HepG2 (cell line): Measurements from ENCODE around the gene CNGA1. TPM values are rescaled to one million over a fixed set of nuclear protein-coding genes. Genes with fewer than 3 reads are reported as not detected.
A peak's percentile ranks its signal among the peaks of the same experiment; 100 is the strongest.

ENCODE experiments used
- ATAC-seq: fragments of 200-7000 bp; cut with Tn5 transposase; 3 replicates; pipeline ENCODE4 v1.9.1; 2020; ENCODE audit warnings: mild to moderate bottlenecking, moderate library complexity
- BruUV-seq: library from RNA; stranded (reverse); fragments of 400-500 nt; replicated peaks from 2 replicates; lab custom pipeline; 2021; lab: Mats Ljungman, UMichigan
- CTCF ChIA-PET: fragments of 300-600 bp; formaldehyde crosslinking; extraction: SDS; loops from one replicate; lab custom pipeline; 2021; ENCODE audit warnings: low total read pairs, inconsistent platforms, low intra/inter-chr PET ratio; lab: Yijun Ruan, JAX
- POLR2A ChIA-PET: fragments of 350-600 bp; sonication (Branson Sonifier 250); formaldehyde crosslinking; loops from one replicate; lab custom pipeline; 2020; ENCODE audit warnings: antibody characterized with exemption, inconsistent platforms; lab: Yijun Ruan, JAX
- DNase-seq: peaks from one replicate; pipeline ENCODE4 v3.0.0-alpha.2; 2015; ENCODE audit warnings: low spot score
- FAIRE-seq: peaks from 3 replicates; lab custom pipeline; 2011; peaks lifted over from hg19 to GRCh38; lab: Jason Lieb, UNC
- H2AFZ ChIP-seq: one replicate; pipeline ENCODE4 v1.6.1; 2011; ENCODE audit warnings: low read length, inconsistent platforms
- H3K27ac ChIP-seq: fragments of 300-600 bp; 3 replicates; pipeline ENCODE4 v1.8.0; 2011; ENCODE audit warnings: mixed run types, mild to moderate bottlenecking, mixed read lengths, low read length, inconsistent platforms; ENCODE audit not compliant: insufficient read depth; ENCODE audit errors: extremely low read length
- H3K27me3 ChIP-seq, 2 experiments: fragments of 200-600 bp in 1 of 2; 2 replicates in 1 of 2; 3 replicates in 1 of 2; pipeline versions ENCODE4 v1.6.0 to v1.8.0; 2011; ENCODE audit warnings: low read length in 2 of 2, mild to moderate bottlenecking in 2 of 2, moderate library complexity in 2 of 2, inconsistent platforms in 1 of 2; ENCODE audit not compliant: insufficient read depth in 2 of 2, control insufficient read depth in 1 of 2
- H3K36me3 ChIP-seq, 2 experiments: fragments of 200-600 bp in 1 of 2; replicated peaks in 1 of 2; 2 replicates in 1 of 2; 3 replicates in 1 of 2; pipeline versions ENCODE4 v1.5.1 to v1.8.0; 2011; ENCODE audit warnings: low read length in 2 of 2, inconsistent platforms in 1 of 2; ENCODE audit not compliant: insufficient read depth in 2 of 2, control insufficient read depth in 1 of 2
- H3K4me1 ChIP-seq: 2 replicates; pipeline ENCODE4 v1.5.1; 2012; ENCODE audit warnings: low read length, inconsistent platforms; ENCODE audit not compliant: insufficient read depth
- H3K4me2 ChIP-seq: 2 replicates; pipeline ENCODE4 v1.6.0; 2011; ENCODE audit warnings: low read depth, low read length, inconsistent platforms
- H3K4me3 ChIP-seq, 3 experiments: fragments of 200-600 bp in 1 of 3; sonication (generic), shearing (Covaris generic) in 1 of 3; replicated peaks in 1 of 3; 2 replicates each; pipeline ENCODE4 v1.5.1; 2011 to 2016; ENCODE audit warnings: low read length in 3 of 3, inconsistent platforms in 2 of 3, low read depth in 2 of 3, mild to moderate bottlenecking in 2 of 3, control low read depth in 1 of 3, mixed read lengths in 1 of 3; ENCODE audit not compliant: insufficient read depth in 1 of 3
- H3K79me2 ChIP-seq: one replicate; pipeline ENCODE4 v1.6.1; 2011; ENCODE audit warnings: low read length, inconsistent platforms; ENCODE audit not compliant: insufficient read depth
- H3K9ac ChIP-seq: 2 replicates; pipeline ENCODE4 v1.6.0; 2011; ENCODE audit warnings: mild to moderate bottlenecking, low read depth, low read length, inconsistent platforms; ENCODE audit not compliant: insufficient read depth
- H3K9me3 ChIP-seq: 2 replicates; pipeline ENCODE4 v1.5.1; 2012; ENCODE audit warnings: mild to moderate bottlenecking, low read length
- H4K20me1 ChIP-seq: 2 replicates; pipeline ENCODE4 v1.6.0; 2011; ENCODE audit warnings: inconsistent platforms, mild to moderate bottlenecking, low read length, moderate library complexity; ENCODE audit not compliant: insufficient read depth
- AKAP8 ChIP-seq: sonication (generic); formaldehyde crosslinking; IDR thresholded peaks from 2 replicates; pipeline ENCODE4 v1.5.1; 2020; ENCODE audit warnings: mild to moderate bottlenecking, missing genetic modification reagents
- ATRX ChIP-seq: sonication (generic); formaldehyde crosslinking; IDR thresholded peaks from 2 replicates; pipeline ENCODE4 v1.4.0; 2020; ENCODE audit warnings: missing genetic modification reagents, borderline replicate concordance
- BRF2 ChIP-seq: sonication (generic); formaldehyde crosslinking; IDR thresholded peaks from 2 replicates; pipeline ENCODE4 v1.8.1; 2022; ENCODE audit warnings: mild to moderate bottlenecking, missing genetic modification reagents
- CHD4 ChIP-seq: fragments of 200-600 bp; sonication (generic); IDR thresholded peaks from 2 replicates; pipeline ENCODE4 v1.7.0; 2017; ENCODE audit warnings: mild to moderate bottlenecking, low read length, borderline replicate concordance
- FOXK2 ChIP-seq: fragments of 450-650 bp; IDR thresholded peaks from 2 replicates; pipeline ENCODE4 v1.6.1; 2016
- PRDM15 ChIP-seq: sonication (generic); formaldehyde crosslinking; IDR thresholded peaks from 2 replicates; pipeline ENCODE4 v1.4.0; 2020; ENCODE audit warnings: missing genetic modification reagents
- SP5 ChIP-seq: IDR thresholded peaks from 2 replicates; pipeline ENCODE4 v1.6.1; 2016; ENCODE audit warnings: low read depth, borderline replicate concordance
- ZMYM3 ChIP-seq: sonication (generic); formaldehyde crosslinking; IDR thresholded peaks from 2 replicates; pipeline ENCODE4 v1.5.1; 2020; ENCODE audit warnings: mild to moderate bottlenecking, missing genetic modification reagents
- ZNF263 ChIP-seq: sonication (generic); formaldehyde crosslinking; IDR thresholded peaks from 2 replicates; pipeline ENCODE4 v1.4.0; 2020; ENCODE audit warnings: missing genetic modification reagents
- ZNF556 ChIP-seq: sonication (generic); formaldehyde crosslinking; IDR thresholded peaks from 2 replicates; pipeline ENCODE4 v1.4.0; 2020; ENCODE audit warnings: mild to moderate bottlenecking, missing genetic modification reagents, borderline replicate concordance
- ZNF709 ChIP-seq: sonication (generic); formaldehyde crosslinking; IDR thresholded peaks from 2 replicates; pipeline ENCODE4 v1.5.0; 2020; ENCODE audit warnings: mild to moderate bottlenecking, missing genetic modification reagents
- WGBS: methylation state at CpG from one replicate; pipeline ENCODE4 v1.1.6; 2017; ENCODE audit warnings: low lambda C conversion rate; 5-methylcytosine and 5-hydroxymethylcytosine counted together
- in situ Hi-C: cut with HindIII; loops from 2 replicates; pipeline ENCODE4 v1.10.0; 2017; ENCODE audit warnings: low pct_unique_long_range_greater_than_20kb; ENCODE audit not compliant: extremely low pct_ligation_motif_present
- intact Hi-C: fragments of 100-400 bp; cut with micrococcal nuclease; formaldehyde crosslinking; loops from one replicate; pipeline ENCODE4 v1.10.0; 2022; ENCODE audit not compliant: unreplicated experiment
- polyA plus RNA-seq, 8 experiments: library from polyadenylated mRNA; depleted of rRNA in 3 of 8; stranded (reverse) in 7 of 8; unstranded in 1 of 8; fragments of >200 nt; fragmentation: Illumina TruSeq in 4 of 8; extraction: Trizol in 4 of 8; gene quantifications; 2 replicates each; pipeline versions ENCODE4 v1.2.1 to v1.2.3, GENCODE V29; 2011 to 2016; ENCODE audit warnings: low read depth in 4 of 8, missing spikeins in 1 of 8, mixed read lengths in 1 of 8; ENCODE audit not compliant: insufficient read depth in 1 of 8
- total RNA-seq, 5 experiments: library from RNA; depleted of rRNA; stranded (reverse); fragments of >200 nt; fragmentation: Illumina TruSeq; extraction: Trizol; gene quantifications; 2 replicates each; pipeline ENCODE4 v1.2.3, GENCODE V29; 2016; ENCODE audit warnings: low read depth in 1 of 5
- TF ChIP-seq, protein P1 (sequence below): sonication (generic); formaldehyde crosslinking; IDR thresholded peaks from 2 replicates; pipeline ENCODE4 v1.9.0; 2021; ENCODE audit warnings: missing genetic modification reagents, borderline replicate concordance
- TF ChIP-seq, protein P2 (sequence below): IDR thresholded peaks from 2 replicates; pipeline ENCODE4 v1.6.1; 2012; ENCODE audit warnings: inconsistent platforms

CNGA1 gene
- total and polyA plus RNA-seq, 2 of the 13 experiments (the other 11 are each of a cell fraction or from before 2014, with no cell fraction given), result 0.22 to 0.40 TPM

DNA sequence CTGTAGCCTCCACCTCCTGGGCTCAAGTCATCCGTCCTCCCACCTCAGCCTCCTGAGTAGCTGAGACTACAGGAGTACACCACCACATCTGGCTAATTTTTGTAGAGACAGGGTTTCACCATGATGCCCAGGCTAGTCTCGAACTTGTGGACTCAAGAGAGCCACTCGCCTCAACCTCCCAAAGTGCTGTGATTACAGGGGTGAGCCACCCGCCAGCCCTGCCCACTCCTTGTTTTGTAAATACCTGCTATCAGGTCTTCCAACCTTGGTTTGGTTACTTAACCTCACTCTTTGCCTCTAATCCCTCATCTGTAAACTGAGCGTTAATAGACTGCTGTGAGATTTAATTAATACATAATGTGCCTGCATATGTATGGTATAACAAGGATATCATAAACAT is 803 bp downstream of the CNGA1 start:
- POLR2A ChIA-PET, result no interaction called here
- TF ChIP-seq SP5 (CRISPR knock-in tag) (no peak), BRF2 (no peak), ZMYM3 (peak; percentile 66), ZNF709 (no peak), ZNF556 (CRISPR knock-in tag) (no peak), AKAP8 (no peak), ZNF263 (no peak), ATRX (CRISPR knock-in tag) (no peak), FOXK2 (no peak), CHD4 (peak; percentile 45; the same call in 1 of the 2 replicates), PRDM15 (no peak)
- TF ChIP-seq, protein P1, sequence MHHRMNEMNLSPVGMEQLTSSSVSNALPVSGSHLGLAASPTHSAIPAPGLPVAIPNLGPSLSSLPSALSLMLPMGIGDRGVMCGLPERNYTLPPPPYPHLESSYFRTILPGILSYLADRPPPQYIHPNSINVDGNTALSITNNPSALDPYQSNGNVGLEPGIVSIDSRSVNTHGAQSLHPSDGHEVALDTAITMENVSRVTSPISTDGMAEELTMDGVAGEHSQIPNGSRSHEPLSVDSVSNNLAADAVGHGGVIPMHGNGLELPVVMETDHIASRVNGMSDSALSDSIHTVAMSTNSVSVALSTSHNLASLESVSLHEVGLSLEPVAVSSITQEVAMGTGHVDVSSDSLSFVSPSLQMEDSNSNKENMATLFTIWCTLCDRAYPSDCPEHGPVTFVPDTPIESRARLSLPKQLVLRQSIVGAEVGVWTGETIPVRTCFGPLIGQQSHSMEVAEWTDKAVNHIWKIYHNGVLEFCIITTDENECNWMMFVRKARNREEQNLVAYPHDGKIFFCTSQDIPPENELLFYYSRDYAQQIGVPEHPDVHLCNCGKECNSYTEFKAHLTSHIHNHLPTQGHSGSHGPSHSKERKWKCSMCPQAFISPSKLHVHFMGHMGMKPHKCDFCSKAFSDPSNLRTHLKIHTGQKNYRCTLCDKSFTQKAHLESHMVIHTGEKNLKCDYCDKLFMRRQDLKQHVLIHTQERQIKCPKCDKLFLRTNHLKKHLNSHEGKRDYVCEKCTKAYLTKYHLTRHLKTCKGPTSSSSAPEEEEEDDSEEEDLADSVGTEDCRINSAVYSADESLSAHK (CRISPR knock-in tag), result no peak
- TF ChIP-seq, protein P2, sequence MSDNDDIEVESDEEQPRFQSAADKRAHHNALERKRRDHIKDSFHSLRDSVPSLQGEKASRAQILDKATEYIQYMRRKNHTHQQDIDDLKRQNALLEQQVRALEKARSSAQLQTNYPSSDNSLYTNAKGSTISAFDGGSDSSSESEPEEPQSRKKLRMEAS, result 0 out of 2 replicates have a peak, but pooled peaks have one; percentile 3

More for the DNA sequence above, 803 bp downstream of the CNGA1 start:
- in situ Hi-C loops, result no loop called here
- DNase-seq (no peak), ATAC-seq (no peak), FAIRE-seq (no peak)
- intact Hi-C loops, result loop anchor here (1.0 to 5.0 kb wide), 4 partner anchors 28 to 103 kb away; partner anchors contain the start of gene NFXL1
- CTCF ChIA-PET, result interaction anchor here (1.6 kb wide), 1 partner anchor 71 kb away, joined by 13 read pairs; no protein-coding TSS in a partner anchor
- Histone ChIP-seq H3K27ac (peak overlapping the region; percentile 74), H3K36me3 (no peaks in the 10 kb centered on the region), H3K27me3 (no peaks in the 10 kb centered on the region; a peak in 1 of 5 replicates), H3K4me2 (peak overlapping the region; percentile 98), H2AFZ (peak overlapping the region; percentile 55), H3K9me3 (no peaks in the 10 kb centered on the region), H4K20me1 (no peaks in the 10 kb centered on the region), H3K4me1 (peaks cover 20% of the 10 kb centered on the region), H3K4me3 (peak overlapping the region; percentile 69 to 80 (median 76)), H3K79me2 (no peaks in the 10 kb centered on the region), H3K9ac (peak overlapping the region; percentile 76; the same call in 1 of the 2 replicates)
- BruUV-seq, result no TSS peak
- WGBS, result 9% methylated on average over 5 of the region's 5 CpGs
